ENCODE data around the gene GPER1. TPM values are rescaled to one million over a fixed set of nuclear protein-coding genes. Genes with fewer than 3 reads are reported as not detected.
"Not testable (repeated sequence)": the region's sequence is repeated elsewhere in the genome, so short reads cannot be mapped to it uniquely, and the experiment has no call there.

The GPER1 gene
- total RNA-seq, 2 experiments from 2014 or later = 0.13 TPM; not detected in 1

DNA sequence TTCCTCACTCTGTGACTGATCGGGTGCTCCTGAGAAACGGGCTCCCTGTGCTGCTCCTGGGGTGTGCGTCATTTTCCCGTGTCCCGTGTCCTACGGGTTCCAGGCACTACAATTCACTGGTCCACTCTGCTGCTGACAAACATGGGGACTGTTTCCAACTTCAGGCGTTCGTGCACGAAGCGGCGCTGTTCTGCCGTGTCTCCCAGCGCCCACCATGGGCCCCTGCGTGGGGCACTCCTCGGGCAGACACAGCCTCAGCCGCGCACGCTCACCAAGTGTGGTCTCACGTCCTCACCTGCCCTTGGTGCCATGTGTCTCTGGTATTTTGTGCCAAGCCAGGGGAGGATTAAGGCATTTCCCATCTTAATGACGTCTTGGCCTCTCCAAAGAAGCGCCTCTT lies 24.6 kb upstream of the GPER1 start:
- ChIA-PET CTCF (interaction anchor here (4.1 kb wide), 1 partner anchor 68 kb away, joined by 176 read pairs; no protein-coding TSS in a partner anchor), POLR2A (no interaction called here)
- H3K36me3 Mint-ChIP-seq (ENCODE audit: low read depth) = no peaks in the 10 kb centered on the region
- H3K4me1 Mint-ChIP-seq (ENCODE audit: low read depth) = peaks cover 16% of the 10 kb centered on the region
- no peaks in the 10 kb centered on the region for H3K9me3 Mint-ChIP-seq (ENCODE audit: insufficient read depth)
- H3K27me3 Mint-ChIP-seq (ENCODE audit: low read depth) = no peaks in the 10 kb centered on the region
- H3K4me3 Mint-ChIP-seq = no peak overlapping the region
- ATAC-seq = no peak
- no peak for DNase-seq
- no peak overlapping the region for H3K27ac Mint-ChIP-seq

DNA sequence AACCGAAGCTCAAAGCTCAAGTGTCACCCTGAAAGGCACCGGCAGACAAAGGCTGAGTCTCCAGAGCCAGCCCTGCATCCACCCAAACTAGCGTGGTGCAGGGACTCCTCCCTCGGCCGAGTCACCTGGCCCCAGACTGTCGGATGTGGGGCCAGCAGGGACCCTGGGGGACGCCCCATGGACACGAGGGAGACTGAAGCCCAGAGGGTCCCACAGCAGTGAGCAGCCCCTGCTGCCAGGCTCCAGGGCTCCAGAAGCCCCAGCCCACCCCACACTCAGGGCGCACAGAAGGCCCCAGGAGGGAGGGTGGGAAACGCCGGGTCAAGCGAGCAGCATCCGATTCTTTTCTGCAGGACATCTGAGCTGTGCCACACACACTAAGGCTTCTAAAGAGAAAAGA lies 23.3 kb upstream of the GPER1 start:
- no peaks in the 10 kb centered on the region for H3K27me3 Mint-ChIP-seq (ENCODE audit: low read depth)
- POLR2A ChIA-PET = interaction anchor here (1.6 kb wide), 1 partner anchor 71 kb away, joined by 4 read pairs; no protein-coding TSS in a partner anchor
- CTCF ChIA-PET = interaction anchor here (0.7 to 4.1 kb wide), 12 partner anchors 11 to 112 kb away, joined by 3 to 176 read pairs (median 8); partner anchors contain the start of gene GPR146
- H3K36me3 Mint-ChIP-seq (ENCODE audit: low read depth) = no peaks in the 10 kb centered on the region
- ATAC-seq (no peak), DNase-seq (no peak)
- peaks cover 8% of the 10 kb centered on the region for H3K4me1 Mint-ChIP-seq (ENCODE audit: low read depth)
- no peak overlapping the region for H3K27ac Mint-ChIP-seq
- no peak overlapping the region for H3K4me3 Mint-ChIP-seq
- H3K9me3 Mint-ChIP-seq (ENCODE audit: insufficient read depth) = no peaks in the 10 kb centered on the region

DNA sequence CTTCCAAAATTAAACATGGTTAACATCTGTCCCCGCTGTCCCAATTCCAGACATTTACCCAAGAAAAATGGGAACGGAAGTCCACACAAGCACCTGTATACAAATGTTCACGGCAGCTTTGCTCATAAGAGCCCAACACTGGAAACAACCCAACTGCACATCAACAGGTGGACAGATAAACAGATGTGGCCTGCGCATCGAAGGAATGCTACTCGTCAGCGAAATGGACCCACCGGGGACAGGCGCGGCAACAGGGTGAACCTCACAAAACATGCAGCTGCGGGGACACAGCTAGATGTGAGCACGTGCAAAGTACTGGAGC lies 22.7 kb upstream of the GPER1 start:
- H3K9me3 Mint-ChIP-seq (ENCODE audit: insufficient read depth) = no peaks in the 10 kb centered on the region
- CTCF ChIA-PET = interaction anchor here (0.6 to 4.1 kb wide), 32 partner anchors 10 to 142 kb away, joined by 3 to 176 read pairs (median 4); partner anchors contain the start of gene GPR146
- no peak overlapping the region for H3K4me3 Mint-ChIP-seq
- H3K27me3 Mint-ChIP-seq (ENCODE audit: low read depth) = no peaks in the 10 kb centered on the region
- no peak overlapping the region for H3K27ac Mint-ChIP-seq
- ATAC-seq (no peak), DNase-seq (no peak)
- no peaks in the 10 kb centered on the region for H3K36me3 Mint-ChIP-seq (ENCODE audit: low read depth)
- POLR2A ChIA-PET = interaction anchor here (0.6 to 1.6 kb wide), 3 partner anchors 11 to 90 kb away, joined by 3 to 4 read pairs (median 3); partner anchors contain the start of gene COX19
- peaks cover 8% of the 10 kb centered on the region for H3K4me1 Mint-ChIP-seq (ENCODE audit: low read depth)

DNA sequence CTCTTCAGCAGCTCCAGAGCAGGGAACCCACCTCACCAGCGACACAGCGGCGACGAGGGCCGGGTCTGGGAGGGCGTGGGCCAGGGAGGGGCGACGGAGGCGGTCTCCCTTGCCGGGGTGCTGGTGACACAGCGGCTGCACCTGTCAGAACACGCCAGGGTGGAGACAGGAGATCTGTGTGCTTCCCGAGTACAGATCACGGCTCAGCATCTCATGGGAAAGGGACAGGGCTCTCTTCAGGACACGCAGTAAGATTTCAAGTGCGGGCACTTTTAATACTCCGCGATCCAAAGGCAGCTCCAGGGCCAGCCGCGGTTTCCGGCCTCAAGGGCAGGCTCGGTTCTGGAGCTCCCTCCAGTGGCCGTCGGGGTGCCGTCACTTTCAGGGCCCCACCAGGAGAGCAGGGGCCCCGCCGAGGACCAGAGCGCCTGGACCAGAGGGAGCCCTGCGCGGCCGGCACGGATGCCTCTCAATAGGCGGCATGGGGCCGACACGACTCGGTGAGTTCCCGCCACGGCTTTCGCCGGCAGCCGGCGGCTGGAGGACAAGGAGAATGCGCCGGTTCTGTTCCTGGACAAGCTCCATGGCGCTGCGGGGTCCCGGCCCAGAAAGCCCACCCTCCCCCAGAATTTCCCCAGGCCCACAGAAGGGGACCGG lies 22.2 kb upstream of the GPER1 start:
- ChIA-PET POLR2A (interaction anchor here (0.6 to 1.6 kb wide), 3 partner anchors 12 to 90 kb away, joined by 3 to 4 read pairs (median 3); partner anchors contain the start of gene COX19), CTCF (interaction anchor here (0.6 to 4.1 kb wide), 33 partner anchors 10 to 142 kb away, joined by 3 to 176 read pairs (median 5); partner anchors contain the start of gene GPR146)
- Mint-ChIP-seq H3K9me3 (ENCODE audit: insufficient read depth) (no peaks in the 10 kb centered on the region), H3K27me3 (ENCODE audit: low read depth) (no peaks in the 10 kb centered on the region), H3K4me1 (ENCODE audit: low read depth) (peaks cover 6% of the 10 kb centered on the region), H3K4me3 (peak overlapping the region; percentile 31), H3K27ac (no peak overlapping the region), H3K36me3 (ENCODE audit: low read depth) (no peaks in the 10 kb centered on the region)
- ATAC-seq (peak; percentile 98), DNase-seq (peak; percentile 88)

DNA sequence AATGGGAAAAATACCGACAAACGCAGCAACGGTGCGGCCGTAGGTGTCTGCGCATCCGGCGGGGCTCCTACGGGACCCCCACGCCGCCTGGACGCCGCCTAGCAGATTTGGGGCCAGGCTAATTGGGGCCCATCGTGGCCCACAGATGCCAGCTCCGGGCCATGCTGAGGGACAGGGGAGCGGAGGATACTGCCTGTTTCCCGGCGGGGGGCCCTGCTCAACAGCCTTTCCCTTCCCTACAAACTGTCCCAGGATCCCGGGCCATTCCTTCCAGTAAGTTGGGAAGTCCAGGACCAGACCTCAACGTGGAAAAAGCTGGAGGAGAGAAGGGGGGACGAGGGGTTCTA lies 21.7 kb upstream of the GPER1 start:
- peaks cover 6% of the 10 kb centered on the region for H3K4me1 Mint-ChIP-seq (ENCODE audit: low read depth)
- H3K4me3 Mint-ChIP-seq = no peak overlapping the region
- H3K27me3 Mint-ChIP-seq (ENCODE audit: low read depth) = no peaks in the 10 kb centered on the region
- no peaks in the 10 kb centered on the region for H3K36me3 Mint-ChIP-seq (ENCODE audit: low read depth)
- no peak overlapping the region for H3K27ac Mint-ChIP-seq
- no peaks in the 10 kb centered on the region for H3K9me3 Mint-ChIP-seq (ENCODE audit: insufficient read depth)
- no peak for ATAC-seq
- no peak for DNase-seq
- CTCF ChIA-PET = interaction anchor here (0.9 to 4.1 kb wide), 26 partner anchors 11 to 143 kb away, joined by 3 to 176 read pairs (median 5); partner anchors contain the start of gene GPR146
- POLR2A ChIA-PET = interaction anchor here (1.6 kb wide), 1 partner anchor 73 kb away, joined by 4 read pairs; no protein-coding TSS in a partner anchor

DNA sequence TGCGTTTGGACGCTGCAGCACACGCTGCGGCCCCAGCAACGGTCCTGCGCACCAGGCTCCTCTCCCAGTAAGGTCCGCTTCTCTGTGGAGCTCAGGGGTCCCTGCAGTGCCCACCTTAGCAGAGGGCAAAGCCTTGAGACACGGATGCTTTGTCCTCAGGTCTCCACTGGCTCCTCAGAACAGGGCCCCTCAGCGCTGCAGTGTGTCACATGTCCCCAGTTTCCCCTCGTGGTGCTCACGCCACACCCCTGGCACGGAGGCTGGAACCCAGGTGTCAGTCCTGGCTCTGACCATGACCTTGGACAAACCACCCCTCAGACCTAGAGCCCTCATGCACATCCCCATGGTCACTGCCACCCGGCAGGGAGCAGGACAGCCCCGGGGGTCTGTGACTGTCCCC lies 19.9 kb upstream of the GPER1 start:
- ChIA-PET POLR2A (no interaction called here), CTCF (interaction anchor here (1.8 kb wide), 1 partner anchor 18 kb away, joined by 4 read pairs; no protein-coding TSS in a partner anchor)
- no peaks in the 10 kb centered on the region for H3K27me3 Mint-ChIP-seq (ENCODE audit: low read depth)
- ATAC-seq (no peak), DNase-seq (no peak)
- H3K4me3 Mint-ChIP-seq = no peak overlapping the region
- H3K36me3 Mint-ChIP-seq (ENCODE audit: low read depth) = no peaks in the 10 kb centered on the region
- no peaks in the 10 kb centered on the region for H3K9me3 Mint-ChIP-seq (ENCODE audit: insufficient read depth)
- H3K27ac Mint-ChIP-seq = no peak overlapping the region
- H3K4me1 Mint-ChIP-seq (ENCODE audit: low read depth) = peaks cover 6% of the 10 kb centered on the region

DNA sequence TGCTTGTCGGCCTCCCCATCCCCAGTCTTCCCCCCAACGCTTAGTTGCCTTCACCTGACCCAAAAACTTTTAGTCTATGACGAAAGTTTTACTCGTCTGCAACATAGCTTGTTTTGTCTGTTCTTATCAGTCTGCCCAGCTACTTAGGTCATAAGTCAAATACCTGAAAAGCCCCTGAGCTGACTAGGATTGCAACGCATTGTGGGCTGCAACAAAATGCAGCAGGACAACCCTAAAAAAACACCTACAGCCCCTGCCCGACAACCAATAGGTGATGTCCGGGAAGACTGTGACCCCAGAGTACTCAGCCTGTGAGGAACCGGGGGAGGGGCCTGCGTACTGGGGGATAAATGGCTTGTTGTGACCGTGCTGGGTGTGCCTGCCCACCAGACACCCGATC lies 19.3 kb upstream of the GPER1 start:
- Mint-ChIP-seq H3K27ac (no peak overlapping the region), H3K9me3 (ENCODE audit: insufficient read depth) (no peaks in the 10 kb centered on the region), H3K4me1 (ENCODE audit: low read depth) (peaks cover 6% of the 10 kb centered on the region), H3K27me3 (ENCODE audit: low read depth) (no peaks in the 10 kb centered on the region), H3K36me3 (ENCODE audit: low read depth) (no peaks in the 10 kb centered on the region), H3K4me3 (no peak overlapping the region)
- CTCF ChIA-PET = interaction anchor here (1.3 to 1.8 kb wide), 2 partner anchors 18 to 75 kb away, joined by 4 to 9 read pairs; no protein-coding TSS in a partner anchor
- ATAC-seq (no peak), DNase-seq (no peak)
- POLR2A ChIA-PET = no interaction called here

DNA sequence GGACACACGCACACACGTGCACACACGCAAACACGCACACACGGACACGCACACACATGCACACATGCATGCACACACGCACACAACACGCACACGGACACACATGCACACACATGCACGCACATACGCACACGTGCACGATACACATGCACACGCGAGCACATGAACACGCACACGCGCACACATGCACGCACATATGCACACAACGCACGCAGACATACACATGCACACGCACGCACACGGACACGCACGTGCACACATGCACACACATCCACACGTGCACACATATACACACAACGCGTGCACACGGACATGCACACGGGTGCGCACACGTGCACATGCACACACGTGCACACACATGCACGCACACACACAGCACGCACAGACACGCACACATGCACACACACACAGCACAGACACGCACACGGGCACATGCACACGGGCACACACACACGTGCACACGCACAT lies 17.3 kb upstream of the GPER1 start:
- Mint-ChIP-seq H3K36me3 (ENCODE audit: low read depth) (no peaks in the 10 kb centered on the region), H3K4me1 (ENCODE audit: low read depth) (peaks cover 2% of the 10 kb centered on the region), H3K27me3 (ENCODE audit: low read depth) (no peaks in the 10 kb centered on the region), H3K9me3 (ENCODE audit: insufficient read depth) (no peaks in the 10 kb centered on the region), H3K27ac (no peak overlapping the region), H3K4me3 (no peak overlapping the region)
- no peak for DNase-seq
- no peak for ATAC-seq
- ChIA-PET POLR2A (no interaction called here), CTCF (no interaction called here)

DNA sequence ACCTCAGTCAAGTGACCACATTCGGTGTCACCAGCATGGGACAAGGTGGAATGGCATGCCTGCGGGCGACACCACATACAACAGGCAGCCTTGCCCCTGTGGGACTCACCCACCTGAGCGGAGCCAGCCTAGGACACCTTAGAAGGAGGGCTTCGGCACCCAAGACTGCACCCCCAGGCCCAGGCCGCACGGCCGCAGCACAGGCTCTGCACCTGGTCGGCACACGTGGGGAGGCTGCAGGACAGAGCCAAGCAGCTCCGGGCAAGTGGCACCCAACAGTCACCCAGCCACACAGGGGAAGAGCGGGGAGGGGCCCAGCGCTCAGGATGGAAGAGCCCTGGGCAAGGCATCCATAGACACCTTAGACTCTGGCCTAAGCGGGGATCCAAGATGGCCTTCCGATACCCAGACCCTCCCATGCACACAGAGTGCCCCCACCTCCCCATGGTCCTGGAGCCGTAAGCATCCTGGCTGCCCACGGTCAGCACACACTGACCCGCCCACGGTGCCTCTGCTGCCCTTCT lies 16.1 kb upstream of the GPER1 start:
- ChIA-PET POLR2A (no interaction called here), CTCF (no interaction called here)
- Mint-ChIP-seq H3K4me3 (no peak overlapping the region), H3K27ac (no peak overlapping the region), H3K27me3 (ENCODE audit: low read depth) (no peaks in the 10 kb centered on the region), H3K36me3 (ENCODE audit: low read depth) (no peaks in the 10 kb centered on the region), H3K9me3 (ENCODE audit: insufficient read depth) (no peaks in the 10 kb centered on the region), H3K4me1 (ENCODE audit: low read depth) (no peaks in the 10 kb centered on the region)
- ATAC-seq = no peak
- DNase-seq = no peak

DNA sequence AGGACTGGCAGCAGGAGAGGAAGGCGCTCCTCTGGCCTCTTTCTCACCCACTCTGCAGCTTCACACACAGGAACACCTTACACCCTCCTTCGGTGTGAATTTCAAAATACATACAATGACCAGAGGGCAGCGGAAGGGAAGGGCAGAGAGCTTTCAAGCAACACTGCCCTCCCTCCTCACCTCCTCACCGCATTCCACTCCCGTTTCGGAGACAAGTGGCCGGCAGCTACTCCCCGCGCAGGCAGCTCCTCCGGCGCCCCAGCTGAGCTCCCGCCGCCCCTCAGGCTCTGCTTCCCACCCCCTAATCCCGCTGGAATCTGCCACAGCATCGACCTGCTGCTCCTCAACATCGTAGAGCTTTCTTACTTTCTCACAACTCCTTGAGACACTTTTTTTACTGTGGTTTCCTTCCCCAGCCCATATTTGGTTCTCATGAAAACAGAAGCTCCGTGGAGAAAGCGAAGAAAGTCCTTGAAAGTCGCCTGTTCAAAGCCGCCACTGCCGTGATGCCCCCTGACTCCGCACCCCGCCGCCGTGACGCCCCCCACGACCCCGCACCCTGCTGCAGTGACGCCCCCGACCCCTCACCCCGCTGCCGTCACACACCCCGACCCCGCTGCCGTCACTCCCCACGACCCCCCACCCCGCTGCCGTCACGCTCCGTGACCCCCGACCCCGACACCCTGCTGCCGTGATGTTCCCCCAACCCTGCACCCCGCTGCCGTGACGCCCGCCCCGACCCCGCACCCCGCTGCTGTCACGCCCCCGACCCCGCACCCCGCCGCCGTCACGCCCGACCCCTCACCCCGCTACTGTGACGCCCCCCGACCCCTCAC lies 14.6 kb upstream of the GPER1 start:
- ChIA-PET CTCF (interaction anchor here (0.8 to 1.4 kb wide), 3 partner anchors 13 to 104 kb away, joined by 3 to 5 read pairs (median 4); no protein-coding TSS in a partner anchor), POLR2A (no interaction called here)
- no peak for ATAC-seq
- Mint-ChIP-seq H3K27ac (no peak overlapping the region), H3K4me1 (ENCODE audit: low read depth) (no peaks in the 10 kb centered on the region), H3K4me3 (no peak overlapping the region), H3K36me3 (ENCODE audit: low read depth) (no peaks in the 10 kb centered on the region), H3K27me3 (ENCODE audit: low read depth) (no peaks in the 10 kb centered on the region), H3K9me3 (ENCODE audit: insufficient read depth) (no peaks in the 10 kb centered on the region)
- DNase-seq = no peak

DNA sequence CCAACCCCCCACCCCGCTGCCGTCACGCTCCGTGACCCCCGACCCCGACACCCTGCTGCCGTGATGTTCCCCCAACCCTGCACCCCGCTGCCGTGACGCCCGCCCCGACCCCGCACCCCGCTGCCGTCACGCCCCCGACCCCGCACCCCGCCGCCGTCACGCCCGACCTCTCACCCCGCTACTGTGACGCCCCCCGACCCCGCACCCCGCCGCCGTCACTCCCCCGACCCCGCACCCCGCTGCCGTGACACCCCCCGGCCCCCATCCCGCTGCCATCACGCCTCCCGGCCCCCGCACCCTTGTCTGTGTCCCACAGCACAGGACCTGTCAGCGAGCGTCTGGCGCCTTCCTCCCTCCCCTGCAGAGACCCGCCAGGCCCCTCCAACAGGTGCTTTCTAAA lies 13.9 kb upstream of the GPER1 start:
- POLR2A ChIA-PET; H3K4me3 Mint-ChIP-seq; ATAC-seq; H3K4me1 Mint-ChIP-seq (ENCODE audit: low read depth); H3K9me3 Mint-ChIP-seq (ENCODE audit: insufficient read depth); H3K27me3 Mint-ChIP-seq (ENCODE audit: low read depth); DNase-seq; H3K27ac Mint-ChIP-seq; H3K36me3 Mint-ChIP-seq (ENCODE audit: low read depth): not testable (repeated sequence)
- CTCF ChIA-PET = interaction anchor here (0.8 to 1.4 kb wide), 2 partner anchors 12 to 80 kb away, joined by 4 to 5 read pairs; no protein-coding TSS in a partner anchor

Measured in activated CD8-positive, alpha-beta T cell treated with anti-CD3 and anti-CD28 coated beads, Interleukin-2, amount 10 ng/mL, durations not matched to agents 7 days and 5 days (primary cell).